Muscle of leg (tissue), 11 donors: ENCODE data around the gene STK40. TPM values are rescaled to one million over a fixed set of nuclear protein-coding genes. Genes with fewer than 3 reads are reported as not detected.

Experiments used
- DNase-seq: peaks from one replicate; pipeline ENCODE4 v3.0.0; 2013
- H3K27ac ChIP-seq: one replicate; pipeline ENCODE4 v1.5.1; 2013; ENCODE audit warnings: mild to moderate bottlenecking, low read length, control low read depth
- H3K27me3 ChIP-seq: one replicate; pipeline ENCODE4 v1.6.1; 2013; ENCODE audit warnings: low read length; ENCODE audit not compliant: control insufficient read depth, insufficient read depth
- H3K36me3 ChIP-seq: one replicate; pipeline ENCODE4 v1.6.1; 2013; ENCODE audit warnings: low read length; ENCODE audit not compliant: control insufficient read depth, insufficient read depth
- H3K4me1 ChIP-seq: one replicate; pipeline ENCODE4 v1.6.1; 2013; ENCODE audit warnings: low read length; ENCODE audit not compliant: control insufficient read depth, insufficient read depth
- H3K4me3 ChIP-seq: one replicate; pipeline ENCODE4 v1.5.1; 2013; ENCODE audit warnings: low read length, control low read depth
- H3K9me3 ChIP-seq: replicated peaks from 2 replicates; pipeline ENCODE4 v1.6.1; 2013; ENCODE audit warnings: low read depth, low read length; ENCODE audit not compliant: control insufficient read depth
- WGBS: methylation state at CpG from one replicate; pipeline ENCODE4 v1.1.5; 2013; ENCODE audit warnings: missing lambda C conversion rate; ENCODE audit not compliant: insufficient coverage; 5-methylcytosine and 5-hydroxymethylcytosine counted together
- polyA plus RNA-seq, 8 donors: library from polyadenylated mRNA; unstranded; fragments of 120-200 nt; gene quantifications; one replicate each; pipeline versions ENCODE4 v1.2.1 to v1.2.3, GENCODE V29; 2013; ENCODE audit warnings: inconsistent platforms in 1 of 8, low replicate concordance in 1 of 8; ENCODE audit not compliant: insufficient read length in 8 of 8, insufficient read depth in 1 of 8
- total RNA-seq: library from RNA; stranded (reverse); fragments of 120-200 nt; gene quantifications from one replicate; pipeline ENCODE4 v1.2.4, GENCODE V29; 2013

Gene STK40
- total and polyA plus RNA-seq, 9 donors: 12.3 to 33.1 (median 25.2) TPM

DNA sequence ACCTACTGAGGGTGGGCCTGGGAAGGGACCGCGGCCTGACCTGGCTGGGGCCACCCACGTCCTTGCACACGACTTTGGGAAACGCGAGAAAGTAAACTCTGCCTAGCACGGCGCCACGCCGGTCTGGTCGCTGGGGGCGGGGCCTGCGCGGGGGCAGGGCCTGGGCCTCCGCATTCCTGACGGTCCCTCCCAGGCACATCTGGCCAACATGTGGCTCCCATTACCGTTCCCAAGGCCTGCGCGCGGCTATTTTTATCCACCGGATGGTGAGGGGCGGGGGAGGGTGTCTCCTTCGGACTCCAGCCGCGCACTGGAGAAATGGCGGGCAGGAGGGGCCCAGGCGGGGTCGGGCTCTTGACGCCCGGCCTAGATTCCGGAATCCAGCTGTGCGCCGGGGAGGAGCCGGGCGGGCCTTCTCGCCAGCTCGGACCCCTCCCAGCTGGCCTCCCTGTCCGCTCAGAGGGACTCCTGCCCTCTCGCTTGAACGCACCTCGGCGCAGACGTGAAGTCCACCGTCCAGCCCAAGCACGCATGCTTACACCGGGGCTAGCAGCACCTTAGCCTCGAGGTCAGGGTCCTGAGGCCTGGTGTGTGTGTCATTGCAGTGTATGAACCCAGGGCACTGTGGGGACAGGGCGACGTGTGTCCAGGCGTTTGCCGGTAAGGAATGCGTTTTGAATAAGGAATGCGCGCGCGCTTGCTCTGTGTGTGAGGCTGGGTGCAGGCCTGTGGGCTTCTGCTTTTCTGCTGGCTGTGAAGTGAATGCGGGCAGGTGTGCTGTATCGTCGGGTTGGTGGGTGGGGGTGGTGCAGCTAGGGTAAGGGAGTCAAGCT, 64.4 kb downstream of the STK40 start:
- H3K27ac ChIP-seq: peak overlapping the region; percentile 80
- H3K27me3 ChIP-seq: peaks cover 3% of the 10 kb centered on the region
- peak overlapping the region; percentile 76 for H3K4me3 ChIP-seq
- peak; percentile 99 for DNase-seq
- H3K9me3 ChIP-seq: no peaks in the 10 kb centered on the region
- H3K36me3 ChIP-seq: peaks cover 12% of the 10 kb centered on the region
- H3K4me1 ChIP-seq: peaks cover 33% of the 10 kb centered on the region
- WGBS: 2% methylated on average over 58 of the region's 59 CpGs

DNA sequence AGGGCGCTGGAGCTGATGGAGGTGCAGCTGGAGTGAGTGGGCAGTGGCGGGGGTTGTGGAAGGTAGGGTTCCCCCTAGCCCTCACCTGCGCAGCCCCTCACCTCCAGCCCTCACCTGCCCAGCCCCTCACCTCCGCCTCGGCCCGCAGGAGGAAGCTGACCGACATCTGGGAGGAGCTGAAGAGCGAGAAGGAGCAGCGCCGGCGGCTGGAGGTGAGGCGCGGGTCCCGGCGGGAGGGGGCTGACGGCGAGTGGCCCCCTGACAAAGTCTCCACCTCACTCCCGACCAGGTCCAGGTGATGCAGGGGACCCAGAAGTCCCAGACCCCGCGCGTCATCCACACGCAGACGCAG, 65.0 kb downstream of the STK40 start:
- Histone ChIP-seq H3K36me3 (peaks cover 12% of the 10 kb centered on the region), H3K4me1 (peaks cover 33% of the 10 kb centered on the region), H3K27ac (peak overlapping the region; percentile 77), H3K27me3 (peaks cover 3% of the 10 kb centered on the region), H3K9me3 (no peaks in the 10 kb centered on the region), H3K4me3 (peak overlapping the region; percentile 76)
- 2% methylated on average over 18 of the region's 23 CpGs for WGBS
- DNase-seq: no peak

DNA sequence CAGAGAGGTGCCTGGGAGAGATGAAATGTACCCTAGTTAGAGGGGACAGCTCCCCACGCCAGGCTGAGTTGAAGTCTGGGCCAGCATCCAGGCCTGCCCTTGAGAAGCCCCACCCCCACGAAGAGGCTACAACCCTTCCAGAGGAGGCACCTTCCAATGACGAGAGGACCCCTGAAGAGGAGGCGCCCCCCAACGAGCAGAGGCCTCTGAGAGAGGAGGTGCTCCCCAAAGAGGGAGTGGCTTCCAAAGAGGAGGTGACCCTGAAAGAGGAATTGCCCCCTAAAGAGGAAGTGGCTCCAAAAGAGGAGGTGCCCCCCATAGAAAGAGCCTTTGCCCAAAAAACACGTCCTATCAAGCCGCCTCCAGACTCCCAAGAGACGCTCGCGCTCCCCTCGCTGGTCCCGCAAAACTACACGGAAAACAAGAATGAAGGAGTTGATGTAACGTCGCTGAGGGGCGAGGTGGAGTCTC, 65.4 kb downstream of the STK40 start:
- H3K27ac ChIP-seq: peak overlapping the region; percentile 77
- H3K27me3 ChIP-seq: peaks cover 3% of the 10 kb centered on the region
- H3K36me3 ChIP-seq: peaks cover 12% of the 10 kb centered on the region
- 8% methylated on average over 7 of the region's 16 CpGs for WGBS
- peak overlapping the region; percentile 76 for H3K4me3 ChIP-seq
- H3K9me3 ChIP-seq: no peaks in the 10 kb centered on the region
- peak; percentile 48 for DNase-seq
- peaks cover 33% of the 10 kb centered on the region for H3K4me1 ChIP-seq

DNA sequence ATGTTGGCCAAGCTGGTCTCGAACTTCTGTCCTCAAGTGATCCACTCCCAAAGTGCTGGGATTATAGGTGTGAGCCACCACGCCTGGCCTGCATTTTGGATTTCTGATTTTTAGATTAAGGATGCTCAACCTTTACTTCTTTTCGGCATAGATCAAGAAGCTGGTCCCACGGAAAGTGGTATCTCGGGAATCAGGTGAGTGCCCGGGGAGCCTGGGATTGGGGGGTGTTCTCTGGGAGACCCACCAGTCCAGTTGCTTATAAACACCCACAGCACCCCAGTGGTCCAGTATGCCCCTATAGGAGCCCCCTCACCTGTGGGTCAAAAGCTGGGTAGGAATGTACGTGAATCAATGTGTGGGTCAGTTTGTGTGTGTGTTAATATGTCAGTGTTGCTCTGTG, 76.3 kb downstream of the STK40 start:
- Histone ChIP-seq H3K27ac (no peak overlapping the region), H3K9me3 (no peaks in the 10 kb centered on the region), H3K27me3 (no peaks in the 10 kb centered on the region), H3K4me1 (peaks cover 16% of the 10 kb centered on the region), H3K36me3 (peaks cover 9% of the 10 kb centered on the region), H3K4me3 (no peak overlapping the region)
- DNase-seq: no peak
- 90% methylated on average over 4 of the region's 7 CpGs for WGBS

DNA sequence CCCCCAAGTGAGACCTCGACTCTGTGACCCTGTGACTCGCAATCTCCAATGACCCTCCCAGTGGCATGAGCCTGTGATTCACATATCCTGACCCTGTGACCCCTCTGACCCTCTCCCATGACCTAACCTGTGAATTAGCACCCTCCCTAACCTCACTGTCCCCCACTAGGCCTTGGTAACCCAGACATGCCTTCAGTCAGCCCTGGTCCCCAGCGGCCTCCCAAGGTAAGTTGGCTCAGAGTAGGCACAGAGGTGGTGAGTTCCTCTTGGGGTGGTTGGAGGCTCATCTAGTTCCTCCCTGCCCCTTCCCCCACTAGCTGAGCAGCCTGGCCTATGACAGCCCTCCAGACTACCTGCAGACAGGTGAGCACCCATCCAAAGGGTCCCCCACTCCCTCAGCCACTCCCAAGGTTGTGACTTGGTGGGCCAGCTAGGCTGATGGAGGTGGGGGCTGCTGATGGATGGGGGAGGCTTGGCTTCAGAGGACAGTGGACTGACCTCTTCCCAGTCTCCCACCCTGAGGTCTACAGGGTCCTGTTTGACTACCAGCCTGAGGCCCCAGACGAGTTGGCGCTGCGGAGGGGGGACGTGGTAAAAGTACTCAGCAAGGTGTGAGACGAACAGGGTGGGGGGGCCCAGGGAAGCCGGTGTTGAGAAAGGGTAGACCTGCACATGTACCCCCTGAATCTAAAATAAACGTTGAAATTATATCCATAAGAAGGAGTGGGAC, 78.0 kb downstream of the STK40 start:
- WGBS: 50% methylated on average over 2 of the region's 10 CpGs
- H3K36me3 ChIP-seq: peaks cover 24% of the 10 kb centered on the region
- H3K27ac ChIP-seq: no peak overlapping the region
- peak overlapping the region; percentile 56 for H3K4me3 ChIP-seq
- DNase-seq: no peak
- H3K9me3 ChIP-seq: no peaks in the 10 kb centered on the region
- no peaks in the 10 kb centered on the region for H3K27me3 ChIP-seq
- H3K4me1 ChIP-seq: peaks cover 16% of the 10 kb centered on the region

DNA sequence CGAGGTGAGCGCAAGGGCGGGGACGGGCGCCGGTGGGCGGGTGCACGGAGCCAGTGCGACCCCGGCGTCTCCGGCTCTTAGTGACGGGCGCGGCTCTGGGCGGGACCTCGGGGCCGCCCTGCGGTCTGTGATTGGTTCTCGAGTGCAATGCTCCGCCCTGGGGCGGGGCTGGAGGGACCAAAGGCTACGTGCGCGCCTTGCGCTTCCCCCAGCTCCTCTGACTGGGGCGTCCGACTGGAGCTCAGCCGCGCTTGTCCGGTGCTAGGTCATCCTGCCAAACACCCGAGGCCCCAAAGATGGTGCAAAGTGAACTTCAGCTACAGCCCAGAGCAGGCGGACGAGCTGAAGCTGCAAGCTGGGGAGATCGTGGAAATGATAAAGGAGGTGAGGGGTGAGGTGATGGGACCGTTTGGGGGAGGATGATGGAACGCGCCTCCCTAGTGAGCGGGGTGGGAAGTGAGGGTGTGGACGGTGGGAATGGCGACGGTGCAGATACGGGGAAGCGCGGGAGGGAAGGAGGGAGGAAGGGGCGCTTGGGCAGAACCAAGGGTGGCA, 78.7 kb downstream of the STK40 start:
- peak; percentile 96 for DNase-seq
- H3K36me3 ChIP-seq: peaks cover 31% of the 10 kb centered on the region
- under 1% methylated on average over 40 of the region's 46 CpGs for WGBS
- H3K27ac ChIP-seq: no peak overlapping the region
- H3K9me3 ChIP-seq: no peaks in the 10 kb centered on the region
- H3K27me3 ChIP-seq: no peaks in the 10 kb centered on the region
- H3K4me1 ChIP-seq: peaks cover 16% of the 10 kb centered on the region
- H3K4me3 ChIP-seq: peak overlapping the region; percentile 56

DNA sequence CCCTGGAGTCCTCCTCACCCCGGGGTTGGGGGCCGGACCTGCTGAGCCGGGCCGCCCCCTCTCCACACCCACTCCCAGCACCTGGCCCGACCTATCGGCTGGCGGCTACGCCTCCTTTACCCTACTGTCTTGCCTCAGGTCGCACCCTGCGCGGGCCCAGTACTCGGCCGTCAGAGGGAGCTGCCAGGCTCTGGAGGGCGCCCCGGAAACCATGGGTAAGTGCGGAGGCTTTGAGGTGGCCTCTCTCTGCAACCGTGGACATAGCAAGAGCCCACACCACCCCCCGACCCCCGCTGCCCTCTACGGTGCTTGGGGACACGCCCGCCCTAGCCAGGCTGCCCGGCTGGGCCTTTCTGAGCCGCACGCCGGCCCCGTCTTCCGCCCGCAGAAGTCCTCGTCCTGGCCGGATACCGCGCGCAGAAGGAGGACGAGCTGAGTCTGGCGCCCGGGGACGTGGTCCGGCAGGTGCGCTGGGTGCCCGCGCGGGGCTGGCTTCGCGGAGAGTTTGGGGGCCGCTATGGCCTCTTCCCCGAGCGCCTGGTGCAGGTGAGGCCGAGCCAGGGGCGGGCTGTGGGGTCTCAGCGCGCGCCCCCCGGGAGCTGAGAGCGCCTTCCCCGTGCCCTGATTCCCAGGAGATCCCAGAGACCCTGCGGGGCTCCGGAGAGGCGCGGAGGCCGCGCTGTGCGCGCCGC, 79.4 kb downstream of the STK40 start, which contains the start of gene SH3D21:
Gene SH3D21 (plus strand): TSS at position 159 of the 692 bp plus-strand sequence. CDS start 53 bp downstream, at position 212.
- H3K27ac ChIP-seq: peak within 1 kb of the TSS; percentile 7
- 2% methylated on average over 64 of the region's 65 CpGs for WGBS
- no peaks in the 10 kb centered on the region for H3K27me3 ChIP-seq
- DNase-seq: peak; percentile 37
- peak within 1 kb of the TSS; percentile 56 for H3K4me3 ChIP-seq
- H3K36me3 ChIP-seq: peaks cover 35% of the 10 kb centered on the region
- no peaks in the 10 kb centered on the region for H3K9me3 ChIP-seq
- peaks cover 16% of the 10 kb centered on the region for H3K4me1 ChIP-seq

DNA sequence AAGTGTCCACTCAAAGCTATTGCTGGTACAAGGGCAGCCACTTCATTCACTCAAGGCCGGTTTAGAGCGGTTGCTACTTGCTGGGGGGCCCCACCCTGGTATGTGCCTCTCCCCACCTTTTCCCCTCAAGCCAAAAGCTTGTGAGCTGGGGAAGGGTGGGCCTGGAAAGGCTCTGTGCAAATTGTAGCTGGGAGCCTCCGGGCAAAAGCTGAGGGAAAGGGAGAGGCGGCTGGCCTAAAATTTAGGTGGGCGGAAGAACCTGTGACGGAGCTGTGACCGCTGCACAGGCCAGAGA, 79.9 kb downstream of the STK40 start:
- H3K27ac ChIP-seq: no peak overlapping the region
- peaks cover 40% of the 10 kb centered on the region for H3K36me3 ChIP-seq
- DNase-seq: no peak
- H3K4me1 ChIP-seq: peaks cover 16% of the 10 kb centered on the region
- H3K4me3 ChIP-seq: no peak overlapping the region
- no peaks in the 10 kb centered on the region for H3K27me3 ChIP-seq
- no peaks in the 10 kb centered on the region for H3K9me3 ChIP-seq
- WGBS: 41% methylated on average over 3 of the region's 7 CpGs

DNA sequence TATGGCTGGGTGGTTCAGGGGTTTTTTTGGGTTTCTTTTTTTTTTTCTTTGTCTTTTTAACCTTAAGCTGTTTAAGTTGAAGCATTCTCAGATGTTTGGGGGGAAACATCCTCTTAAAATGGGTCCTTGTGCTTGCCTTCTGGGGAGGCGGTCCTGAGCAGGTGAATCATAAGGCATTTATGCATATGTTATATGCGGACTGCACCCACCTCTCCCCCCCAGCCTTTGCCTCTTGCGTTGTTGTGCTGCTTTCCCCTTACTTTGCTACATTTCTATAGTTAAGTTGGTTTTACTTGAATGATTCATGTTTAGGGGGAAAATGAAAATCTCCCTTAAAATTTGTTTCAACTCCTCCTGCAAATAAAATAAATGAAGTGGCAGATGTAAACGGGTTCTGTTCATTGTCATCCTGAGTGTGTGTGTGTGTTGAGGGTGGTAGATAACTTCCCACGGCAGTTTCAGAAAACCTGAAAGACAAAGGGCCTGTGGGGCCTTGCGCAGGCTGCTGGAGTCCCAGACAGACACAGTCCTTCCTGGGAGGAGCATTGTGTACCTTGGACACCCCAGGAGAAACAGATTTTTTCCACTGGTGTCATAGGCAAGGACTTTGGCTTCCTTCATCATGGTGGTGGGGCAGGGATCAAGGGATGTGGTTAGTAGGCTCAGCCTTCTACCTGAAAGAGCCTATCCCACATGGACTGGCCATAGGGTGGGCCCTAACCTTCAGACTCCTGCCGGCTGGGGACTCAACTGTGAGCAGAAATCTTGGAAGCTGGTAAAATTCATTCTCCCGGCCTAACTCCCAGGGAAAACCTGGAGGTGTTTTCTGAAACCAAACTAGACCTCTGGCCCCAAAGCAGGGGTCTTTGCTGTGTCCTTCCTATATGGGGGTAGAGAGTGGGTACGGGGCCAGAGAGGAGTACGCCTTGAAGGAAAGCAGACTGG, 80.5 kb downstream of the STK40 start:
- Histone ChIP-seq H3K4me3 (no peak overlapping the region), H3K36me3 (peaks cover 45% of the 10 kb centered on the region), H3K27ac (no peak overlapping the region), H3K9me3 (no peaks in the 10 kb centered on the region), H3K27me3 (no peaks in the 10 kb centered on the region), H3K4me1 (peaks cover 16% of the 10 kb centered on the region)
- DNase-seq: no peak
- WGBS: 74% methylated on average over 3 of the region's 10 CpGs
